Measurements from ENCODE around the gene GPRC5C.
"Not testable (repeated sequence)": the region's sequence is repeated elsewhere in the genome, so short reads cannot be mapped to it uniquely, and the experiment has no call there.

GPRC5C gene

DNA sequence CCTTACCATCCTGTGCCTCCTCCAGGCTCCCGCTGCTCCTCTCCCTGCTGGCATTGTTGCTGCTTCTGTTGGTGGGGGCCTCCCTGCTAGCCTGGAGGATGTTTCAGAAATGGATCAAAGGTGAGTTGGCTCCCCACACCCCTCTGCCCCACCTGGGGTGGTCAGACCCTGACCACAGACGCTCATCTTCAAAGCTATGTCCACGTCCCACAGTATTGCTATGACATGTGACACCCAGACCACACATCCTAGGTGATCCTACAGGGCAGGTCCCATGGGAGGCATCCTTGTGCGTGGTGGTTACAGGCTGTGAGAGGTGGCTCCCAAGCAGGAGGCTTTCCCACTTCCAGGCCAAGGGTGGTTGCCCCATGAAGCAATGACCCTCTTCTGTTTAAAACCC, 45.5 kb downstream of the GPRC5C start:
- TF ChIP-seq, protein P1, sequence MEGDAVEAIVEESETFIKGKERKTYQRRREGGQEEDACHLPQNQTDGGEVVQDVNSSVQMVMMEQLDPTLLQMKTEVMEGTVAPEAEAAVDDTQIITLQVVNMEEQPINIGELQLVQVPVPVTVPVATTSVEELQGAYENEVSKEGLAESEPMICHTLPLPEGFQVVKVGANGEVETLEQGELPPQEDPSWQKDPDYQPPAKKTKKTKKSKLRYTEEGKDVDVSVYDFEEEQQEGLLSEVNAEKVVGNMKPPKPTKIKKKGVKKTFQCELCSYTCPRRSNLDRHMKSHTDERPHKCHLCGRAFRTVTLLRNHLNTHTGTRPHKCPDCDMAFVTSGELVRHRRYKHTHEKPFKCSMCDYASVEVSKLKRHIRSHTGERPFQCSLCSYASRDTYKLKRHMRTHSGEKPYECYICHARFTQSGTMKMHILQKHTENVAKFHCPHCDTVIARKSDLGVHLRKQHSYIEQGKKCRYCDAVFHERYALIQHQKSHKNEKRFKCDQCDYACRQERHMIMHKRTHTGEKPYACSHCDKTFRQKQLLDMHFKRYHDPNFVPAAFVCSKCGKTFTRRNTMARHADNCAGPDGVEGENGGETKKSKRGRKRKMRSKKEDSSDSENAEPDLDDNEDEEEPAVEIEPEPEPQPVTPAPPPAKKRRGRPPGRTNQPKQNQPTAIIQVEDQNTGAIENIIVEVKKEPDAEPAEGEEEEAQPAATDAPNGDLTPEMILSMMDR (conservative IDR thresholded peaks at IDR 0.05) = no peak
- no peak overlapping the region for H3K27ac ChIP-seq

DNA sequence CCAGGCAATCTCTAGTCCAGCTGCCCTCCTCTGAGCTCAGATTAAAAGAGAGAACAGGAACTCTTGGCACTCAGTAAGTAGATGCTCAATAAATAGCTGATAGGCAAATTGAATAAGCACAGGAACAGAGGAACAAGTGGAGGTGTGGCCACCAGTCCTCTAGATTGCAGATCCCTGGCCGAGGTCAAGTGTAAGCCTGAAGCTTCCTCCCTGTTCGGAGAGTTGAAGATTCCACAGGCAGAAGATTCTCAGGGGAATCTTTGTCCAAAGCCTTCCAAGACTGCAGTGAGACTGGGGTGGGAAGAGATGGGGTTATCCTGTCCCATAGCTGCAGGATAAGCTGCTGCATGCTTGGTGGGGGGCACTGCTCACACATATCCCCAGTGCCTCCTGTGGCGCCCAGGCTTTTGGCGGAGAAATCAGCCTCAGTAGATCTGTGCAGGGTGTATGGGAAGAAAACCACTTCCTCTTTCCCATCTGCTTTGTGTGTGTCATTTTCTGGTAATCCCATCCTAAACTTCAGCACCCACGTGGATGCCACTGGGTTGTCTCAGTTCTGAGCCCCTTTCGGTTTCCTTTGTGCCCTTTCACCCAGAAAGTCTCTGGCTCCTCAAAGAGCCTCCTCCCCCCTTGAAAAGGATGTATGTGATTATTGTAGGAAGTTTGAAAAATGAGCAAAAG, 46.7 kb downstream of the GPRC5C start:
- TF ChIP-seq, protein P1 (conservative IDR thresholded peaks at IDR 0.05) = no peak
- H3K27ac ChIP-seq = no peak overlapping the region

DNA sequence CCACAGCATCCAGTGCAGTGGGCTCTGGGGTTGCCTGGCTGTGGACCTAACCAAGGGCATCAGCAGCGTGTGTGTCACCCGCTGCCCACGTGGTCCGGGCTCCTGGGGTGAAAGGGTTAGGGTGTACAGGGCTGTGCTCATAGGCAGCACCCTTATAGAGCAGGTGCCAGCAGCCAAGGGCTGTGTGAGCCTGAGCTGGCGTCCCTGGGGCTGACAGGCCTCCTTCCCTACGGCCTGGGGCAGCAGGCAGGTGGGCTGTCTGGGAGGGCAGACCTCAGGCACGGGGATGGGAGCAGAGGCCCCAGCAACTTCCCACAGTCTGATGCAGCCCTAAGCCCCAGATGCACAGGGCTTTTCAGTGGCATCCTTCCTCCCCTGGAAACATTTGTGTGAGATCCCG, 48.4 kb downstream of the GPRC5C start:
- TF ChIP-seq, protein P1 (conservative IDR thresholded peaks at IDR 0.05) = no peak
- no peak overlapping the region for H3K27ac ChIP-seq

DNA sequence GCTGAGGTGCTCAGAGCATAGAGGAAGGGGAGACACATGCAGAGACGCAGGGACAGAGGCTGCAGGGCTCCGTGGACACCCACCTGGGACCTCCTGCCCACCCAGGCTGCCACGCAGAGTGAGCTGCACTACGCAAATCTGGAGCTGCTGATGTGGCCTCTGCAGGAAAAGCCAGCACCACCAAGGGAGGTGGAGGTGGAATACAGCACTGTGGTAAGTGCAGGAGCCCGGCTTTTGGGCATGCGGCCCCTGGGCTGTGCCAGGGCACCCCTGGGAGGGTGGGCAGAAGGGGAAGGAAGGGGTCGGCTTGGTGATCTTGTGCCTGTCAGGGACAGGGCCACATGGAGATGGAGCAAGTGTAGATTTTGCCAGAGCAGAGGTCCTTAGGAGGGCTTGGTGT, 49.7 kb downstream of the GPRC5C start:
- TF ChIP-seq, protein P1 (conservative IDR thresholded peaks at IDR 0.05) = no peak

DNA sequence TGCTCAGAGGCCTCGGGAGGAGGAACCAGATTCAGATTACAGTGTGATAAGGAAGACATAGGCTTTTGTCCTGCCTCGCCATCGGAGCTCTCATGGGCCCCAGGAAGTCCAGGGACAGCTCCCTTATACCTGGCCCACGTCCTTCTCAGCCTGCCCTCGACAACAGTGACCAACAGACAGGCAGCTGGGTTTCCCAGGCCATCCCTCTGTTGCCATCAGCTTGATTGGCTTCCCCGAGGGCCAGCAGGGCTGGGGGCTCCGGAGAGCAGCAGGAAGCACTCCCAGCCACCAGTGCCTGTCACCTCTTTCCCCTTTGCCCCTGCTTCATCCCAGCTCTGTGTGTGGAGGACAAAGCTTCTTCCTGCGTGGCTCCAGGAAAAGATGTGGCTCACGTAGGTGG, 52.2 kb downstream of the GPRC5C start:
- TF ChIP-seq, protein P1 (conservative IDR thresholded peaks at IDR 0.05) = no peak
- H3K27ac ChIP-seq = no peak overlapping the region

More for the DNA sequence above, 49.7 kb downstream of the GPRC5C start:
- no peak overlapping the region for H3K27ac ChIP-seq

DNA sequence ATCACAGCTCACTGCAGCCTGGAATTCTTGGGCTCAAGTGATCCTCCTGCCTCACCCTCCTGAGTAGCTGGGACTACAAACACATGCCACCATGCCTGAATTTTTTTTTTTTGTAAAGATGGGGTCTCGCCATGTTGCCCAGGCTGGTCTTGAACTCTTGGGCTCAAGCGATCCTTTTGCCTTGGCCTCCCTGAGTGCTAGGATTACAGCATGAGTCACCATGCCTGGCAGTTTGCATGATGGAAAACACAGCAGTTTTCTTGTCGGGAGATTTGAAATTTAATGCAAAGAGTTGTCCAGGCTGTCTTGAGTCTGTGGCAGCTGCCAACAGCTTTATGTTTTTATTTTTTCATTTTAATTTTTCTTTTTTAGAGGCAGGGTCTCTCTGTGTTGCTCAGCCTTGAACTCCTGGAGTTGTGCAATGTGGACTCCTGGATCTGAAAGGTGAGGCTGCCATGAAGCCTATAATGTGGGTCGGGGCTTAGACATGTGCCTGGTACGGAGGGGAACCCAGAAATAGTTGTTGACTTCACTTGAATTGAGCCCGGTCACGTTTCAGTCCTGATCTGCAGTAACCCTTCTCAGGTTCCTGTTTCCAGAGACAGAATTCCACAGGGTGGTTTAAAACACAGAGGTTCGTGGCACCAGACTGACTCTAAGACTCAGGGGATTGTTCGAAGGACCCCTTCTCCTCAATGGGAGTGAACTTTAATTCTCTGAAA, 53.3 kb downstream of the GPRC5C start:
- no peak overlapping the region for H3K27ac ChIP-seq
- TF ChIP-seq, protein P1 (conservative IDR thresholded peaks at IDR 0.05) = no peak

DNA sequence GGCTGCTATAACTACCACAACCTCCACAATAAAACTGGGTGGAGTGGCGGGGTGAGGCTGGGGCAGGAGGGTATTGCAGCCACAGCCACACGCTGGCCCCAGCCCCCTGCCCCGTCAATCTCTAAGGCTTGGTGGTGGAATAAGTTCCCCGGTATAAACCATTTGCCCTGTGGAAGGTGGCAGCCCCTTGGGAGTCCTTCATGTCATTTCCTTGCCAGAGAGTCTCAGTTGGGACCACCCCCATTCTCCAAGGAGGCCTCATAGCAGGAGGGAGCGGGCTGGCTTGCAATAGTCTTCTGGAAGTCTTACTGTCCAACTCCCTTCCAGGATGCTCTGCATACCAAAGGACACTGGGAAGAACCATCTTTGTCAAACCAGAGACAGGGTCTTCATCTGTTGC, 54.0 kb downstream of the GPRC5C start:
- TF ChIP-seq, protein P1 (conservative IDR thresholded peaks at IDR 0.05) = no peak
- H3K27ac ChIP-seq = no peak overlapping the region

DNA sequence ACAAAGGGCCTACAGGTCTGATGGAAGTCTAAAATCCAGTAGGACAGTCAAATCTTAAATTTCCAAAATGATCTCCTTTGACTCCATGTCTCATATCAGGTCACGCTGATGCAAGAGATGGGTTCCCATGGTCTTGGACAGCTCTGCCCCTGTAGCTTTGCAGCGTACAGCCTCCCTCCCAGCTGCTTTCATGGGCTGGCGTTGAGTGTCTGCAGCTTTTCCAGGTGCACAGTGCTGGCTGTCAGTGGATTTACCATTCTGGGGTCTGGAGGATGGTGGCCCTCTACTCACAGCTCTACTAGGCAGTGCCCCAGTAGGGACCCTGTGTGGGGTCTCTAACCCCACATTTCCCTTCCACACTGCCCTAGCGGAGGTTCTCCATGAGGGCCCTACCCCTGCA, 56.4 kb downstream of the GPRC5C start:
- not testable (repeated sequence) for H3K27ac ChIP-seq

All from VCaP (cell line).